Measurements from ENCODE around the gene GID8.
A peak's percentile ranks its signal among the peaks of the same experiment; 100 is the strongest.

The GID8 gene

DNA sequence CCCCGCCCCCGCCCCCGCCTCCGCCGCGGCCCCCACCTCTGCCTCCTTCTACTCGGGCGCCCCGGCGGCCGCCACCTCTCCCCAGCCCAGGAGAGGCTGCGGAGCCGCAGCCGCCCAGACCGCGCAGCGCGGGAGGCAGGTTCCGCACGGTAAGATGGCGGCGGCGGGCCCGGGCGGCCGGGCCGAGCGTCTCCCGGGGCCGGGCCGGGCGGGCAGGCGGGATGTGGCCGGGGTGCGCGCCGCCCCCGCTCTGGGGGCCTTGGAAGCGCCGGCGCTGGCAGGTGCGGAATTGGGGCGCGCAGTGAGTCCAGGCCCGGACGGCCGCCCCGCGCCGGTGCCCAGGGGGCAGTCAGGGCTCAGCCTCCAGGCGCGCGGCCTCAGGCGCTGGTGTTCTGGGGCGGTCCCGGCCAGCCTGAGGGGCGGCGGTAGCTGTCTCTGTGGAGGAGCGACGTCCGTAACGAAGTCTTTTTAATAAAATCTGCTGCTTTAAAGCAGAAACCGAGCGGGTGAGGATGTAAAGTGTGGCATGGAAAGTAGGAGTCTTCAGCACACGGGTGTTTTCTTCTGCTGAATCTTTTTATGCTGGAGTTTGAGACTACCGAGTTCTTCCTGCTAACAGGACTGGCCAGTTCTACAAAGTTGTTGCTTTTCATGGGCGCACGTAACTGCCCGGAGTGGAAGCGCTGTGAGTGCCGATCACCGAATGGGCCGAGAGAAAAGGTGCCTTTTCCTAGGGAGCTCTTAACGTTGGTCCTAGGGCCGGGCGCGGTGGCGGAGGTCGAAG is at the start of gene GID8:
TSS of gene GID8 (plus strand) at position 43 of the 784 bp plus-strand sequence. CDS start 3,356 bp downstream, outside the sequence.
- no peak for DNase-seq

DNA sequence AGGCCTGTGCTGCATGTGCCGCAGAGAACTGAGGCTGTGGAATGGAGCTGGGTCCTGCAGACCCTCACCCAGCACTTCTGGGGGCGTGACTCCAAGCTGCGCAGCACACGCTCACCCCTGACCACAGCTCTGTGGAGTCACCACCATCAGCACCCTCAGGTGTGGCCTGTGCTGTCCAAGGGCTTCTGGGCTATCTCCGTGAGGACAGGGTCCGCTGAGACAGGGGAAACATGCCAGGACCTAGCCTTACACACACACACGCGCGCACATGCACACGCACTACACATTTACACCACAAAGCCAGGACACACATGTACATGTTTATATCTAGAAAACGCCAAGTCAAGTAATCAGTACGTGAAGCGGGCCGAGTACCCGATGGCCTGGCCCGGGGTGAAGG is 49.5 kb upstream of the GID8 start:
- no peak for DNase-seq

DNA sequence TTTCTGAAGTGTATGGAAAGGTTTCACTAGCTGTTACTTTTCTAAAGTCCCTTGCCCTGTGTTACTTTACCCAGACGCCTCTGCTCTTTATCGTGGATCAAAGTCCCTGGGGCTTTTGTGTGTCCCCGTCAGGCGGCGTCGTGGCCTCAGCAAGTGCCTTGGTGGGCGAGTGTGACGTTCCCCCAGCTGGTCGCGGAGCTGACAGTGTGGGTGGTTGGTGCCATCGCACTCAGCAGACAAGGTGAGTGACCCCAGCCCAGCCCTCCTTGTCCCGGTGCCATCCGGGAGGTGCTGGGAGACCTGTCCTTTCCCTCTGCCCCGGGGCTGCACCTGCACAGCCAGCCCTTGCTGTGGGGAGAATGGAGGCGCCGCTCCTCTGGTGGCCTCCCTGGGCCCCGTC is 49.0 kb upstream of the GID8 start:
- no peak for DNase-seq

DNA sequence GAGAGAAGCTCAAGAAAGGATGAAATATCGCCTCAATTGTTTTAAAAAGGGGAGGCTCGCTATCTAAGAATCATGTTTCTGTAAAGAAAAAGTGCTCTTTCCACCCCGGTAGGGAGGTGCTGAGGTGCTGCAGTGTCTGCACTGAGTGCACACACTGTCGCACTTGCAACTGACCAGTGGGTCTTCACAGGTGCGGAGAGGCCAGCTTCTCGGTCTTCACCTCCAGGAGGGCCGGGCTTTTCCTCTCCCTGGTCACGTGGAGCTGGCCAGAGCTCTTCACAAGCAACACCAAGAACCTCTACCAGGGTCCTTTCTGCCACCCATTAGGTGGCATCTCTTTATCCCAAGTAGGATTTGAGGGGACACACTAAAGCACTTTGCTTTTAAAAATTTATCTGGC is 48.5 kb upstream of the GID8 start:
- no peak for DNase-seq

DNA sequence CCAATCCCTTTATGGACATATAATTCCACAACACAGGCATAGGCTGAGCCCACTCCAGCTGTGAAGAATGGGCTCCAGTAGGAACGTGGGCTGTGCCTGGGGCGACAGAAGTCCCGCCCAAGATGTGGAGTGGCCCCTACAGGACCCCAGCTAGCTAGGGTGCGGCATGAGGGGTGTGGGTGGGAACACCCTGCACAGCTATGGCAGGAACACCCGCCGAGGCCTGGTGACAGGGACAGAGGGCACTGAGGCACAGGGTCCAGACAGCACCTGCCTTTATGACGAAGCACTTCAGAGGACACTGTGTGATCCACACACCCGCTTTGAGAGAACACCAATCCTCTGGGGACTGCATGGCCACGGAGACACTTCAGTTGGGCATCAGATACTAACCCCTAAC is 48.1 kb upstream of the GID8 start:
- no peak for DNase-seq

DNA sequence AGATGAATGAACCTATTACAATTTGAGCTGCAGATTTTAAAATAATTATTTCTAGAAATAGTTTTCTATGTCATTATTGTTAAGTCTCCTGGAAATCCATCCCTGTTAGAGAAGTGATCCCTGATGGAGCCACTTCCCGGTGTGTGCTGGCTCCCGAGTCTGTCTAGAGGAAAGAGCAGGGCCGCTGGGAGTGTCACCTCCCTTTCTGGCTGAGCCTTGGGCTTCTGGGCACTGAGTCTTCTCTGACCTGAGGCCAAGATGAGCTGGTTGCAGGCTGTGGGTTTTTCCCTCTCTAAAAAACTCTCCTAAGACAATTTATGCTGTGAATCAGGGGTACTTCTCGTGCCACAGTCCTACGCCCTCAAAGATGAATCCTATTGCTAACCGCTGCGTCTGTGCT is 47.5 kb upstream of the GID8 start:
- DNase-seq = no peak

DNA sequence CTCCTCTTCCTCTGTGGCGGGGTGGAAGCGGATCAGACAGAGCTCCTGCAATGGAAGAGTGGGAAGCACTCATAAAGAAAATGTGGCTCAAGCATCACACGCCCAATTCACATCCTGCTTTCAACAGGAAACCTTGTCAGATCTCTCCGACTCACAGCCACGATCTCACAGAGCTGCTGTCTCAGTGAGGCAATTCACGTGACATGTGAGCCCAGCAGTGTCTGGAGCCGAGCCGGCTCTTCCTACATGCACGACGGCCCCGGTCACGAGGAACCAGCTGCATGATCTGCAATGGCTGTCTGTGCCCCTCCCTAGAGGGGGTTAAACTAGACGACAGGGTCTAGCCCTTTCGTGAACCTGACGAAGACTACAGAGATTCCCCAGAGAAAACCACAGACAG is 46.8 kb upstream of the GID8 start:
- DNase-seq = no peak

DNA sequence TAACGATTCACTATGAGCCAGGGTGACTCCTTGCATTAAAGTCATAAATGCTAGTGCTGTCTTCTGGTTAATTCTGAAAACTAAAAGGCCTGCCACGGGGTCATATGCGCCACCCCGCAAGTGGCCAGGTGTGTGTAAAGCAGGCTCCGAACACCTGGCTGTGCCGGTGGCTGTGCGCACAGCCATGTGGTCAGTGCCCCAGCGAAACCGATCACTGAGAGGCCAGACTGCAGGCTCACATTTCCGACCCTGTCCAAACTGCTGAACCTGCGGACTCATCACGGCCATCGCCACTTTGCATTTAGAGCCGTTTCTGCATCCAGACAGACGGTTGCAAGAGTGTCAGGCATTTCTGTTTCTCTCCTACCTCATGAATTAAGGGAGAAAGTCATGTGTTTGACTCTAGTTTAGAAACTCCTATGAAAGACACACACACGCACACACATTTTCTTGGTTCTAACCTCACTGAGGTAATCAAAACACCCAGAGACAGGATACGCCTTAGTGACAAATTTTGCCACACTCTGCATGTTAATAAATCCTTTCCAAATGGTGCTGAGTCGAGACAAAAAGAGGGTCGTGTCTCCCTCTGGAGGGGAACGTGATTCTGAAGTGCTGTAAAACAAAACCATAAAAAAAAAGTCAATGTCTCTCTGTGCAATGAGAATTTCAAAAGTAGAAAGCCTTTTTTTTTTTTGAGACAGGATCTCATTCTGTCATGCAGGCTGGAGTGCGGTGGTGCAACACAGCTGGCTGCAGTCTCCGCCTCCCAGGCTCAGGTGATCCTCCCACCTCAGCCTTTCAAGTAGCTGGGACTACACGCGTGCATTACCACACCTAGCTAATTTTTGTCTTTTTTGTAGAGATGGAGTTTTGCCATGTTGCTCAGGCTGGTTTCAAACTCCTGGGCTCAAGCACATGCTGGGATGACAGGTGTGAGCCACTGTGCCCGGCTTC is 45.3 kb upstream of the GID8 start:
- no peak for DNase-seq

DNA sequence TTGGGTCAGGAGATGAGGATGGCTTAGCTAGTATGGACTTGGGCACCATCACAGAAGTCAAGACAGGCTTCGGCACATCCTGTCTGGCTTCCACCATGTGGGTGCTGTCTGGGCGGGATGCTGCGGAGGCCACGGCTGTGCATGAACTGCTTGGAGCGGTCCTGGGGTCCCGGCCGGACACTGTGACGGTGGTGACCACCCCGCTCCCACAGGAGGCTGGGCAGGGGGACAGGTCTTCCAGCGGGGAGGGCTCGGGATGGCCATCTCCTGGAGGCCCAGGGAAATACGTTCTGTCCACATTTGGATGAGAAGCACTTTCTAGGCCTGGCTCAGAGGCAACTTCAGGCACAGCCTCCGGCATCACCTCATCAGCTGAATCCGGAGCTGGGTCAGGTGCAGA is 44.2 kb upstream of the GID8 start:
- no peak for DNase-seq

DNA sequence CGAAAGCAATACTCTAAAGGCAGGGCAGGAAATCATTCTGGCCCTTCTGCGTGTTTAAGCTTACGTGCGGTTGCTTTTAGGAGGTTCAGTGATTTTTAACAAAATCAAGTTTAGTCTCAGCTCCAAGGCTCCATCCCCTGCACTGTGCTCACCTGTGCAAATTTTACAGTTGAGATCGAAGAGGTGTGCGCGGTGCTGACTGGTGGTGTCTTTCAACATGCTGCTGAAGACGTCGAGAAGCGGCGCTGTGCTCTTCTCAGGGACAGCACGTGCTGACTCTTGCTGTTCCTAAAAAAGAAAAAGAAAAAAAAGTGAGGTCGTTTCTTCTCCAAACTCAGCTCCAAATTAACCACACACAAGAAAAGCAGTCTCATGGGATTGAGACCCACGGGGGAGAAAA is 43.7 kb upstream of the GID8 start:
- no peak for DNase-seq

DNA sequence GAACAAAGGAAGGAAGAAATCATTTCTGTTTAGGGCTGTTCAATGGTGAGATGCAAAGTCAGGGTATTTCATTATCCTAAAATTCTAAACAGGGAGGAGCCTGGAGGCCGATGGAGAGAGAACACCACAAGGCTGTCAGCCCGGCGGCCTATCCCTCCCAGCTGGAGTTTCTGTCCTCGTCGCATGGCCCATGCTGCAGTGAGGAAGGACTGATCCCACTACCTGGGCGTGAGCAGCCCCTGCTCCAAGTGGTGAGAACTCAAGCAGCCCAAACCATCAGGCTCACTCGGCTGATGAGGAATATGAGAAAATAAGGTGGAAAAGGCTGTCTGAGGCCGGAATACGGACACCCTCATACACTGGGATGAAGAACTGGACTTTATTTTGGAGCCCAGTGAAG is 42.4 kb upstream of the GID8 start:
- no peak for DNase-seq

DNA sequence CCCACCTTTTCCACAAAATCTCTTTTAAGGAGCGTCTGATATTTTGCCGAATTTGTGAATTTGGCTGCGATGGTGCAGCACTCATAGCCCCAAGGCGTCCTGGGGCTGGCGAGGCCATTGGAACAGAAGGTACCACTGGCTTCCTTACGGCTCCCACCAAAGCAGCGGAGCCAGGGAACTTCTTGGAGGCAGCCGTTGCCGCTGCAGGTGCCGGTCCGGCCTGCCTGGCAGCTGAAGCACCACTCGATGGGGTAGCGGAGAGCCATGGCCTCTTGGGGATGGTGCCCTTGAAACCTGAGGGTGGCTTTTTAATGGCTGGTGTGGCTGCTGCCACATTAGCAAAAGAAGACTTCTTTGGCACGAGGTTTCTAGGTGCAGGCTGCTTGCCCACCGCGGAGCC is 41.4 kb upstream of the GID8 start:
- DNase-seq = no peak

DNA sequence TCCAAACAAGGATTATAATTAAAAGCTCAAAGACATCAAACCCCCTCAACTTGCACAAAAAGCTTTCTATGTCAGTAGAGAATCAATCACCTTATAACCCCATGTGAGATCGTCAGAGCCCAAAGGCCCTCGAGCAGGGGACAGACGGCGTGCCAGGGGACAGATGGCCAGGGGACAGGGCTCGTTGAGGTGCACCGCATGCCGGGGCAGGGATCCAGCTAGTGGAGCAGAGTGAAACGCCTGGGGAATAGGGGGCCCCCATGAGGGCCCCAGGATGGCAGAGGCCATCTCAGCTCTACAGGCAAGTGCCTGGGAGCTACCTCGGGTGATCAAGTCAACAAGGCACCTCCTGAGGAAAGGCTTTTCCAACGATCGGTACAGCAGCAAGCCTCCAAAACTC is 40.3 kb upstream of the GID8 start:
- DNase-seq = peak; percentile 5

DNA sequence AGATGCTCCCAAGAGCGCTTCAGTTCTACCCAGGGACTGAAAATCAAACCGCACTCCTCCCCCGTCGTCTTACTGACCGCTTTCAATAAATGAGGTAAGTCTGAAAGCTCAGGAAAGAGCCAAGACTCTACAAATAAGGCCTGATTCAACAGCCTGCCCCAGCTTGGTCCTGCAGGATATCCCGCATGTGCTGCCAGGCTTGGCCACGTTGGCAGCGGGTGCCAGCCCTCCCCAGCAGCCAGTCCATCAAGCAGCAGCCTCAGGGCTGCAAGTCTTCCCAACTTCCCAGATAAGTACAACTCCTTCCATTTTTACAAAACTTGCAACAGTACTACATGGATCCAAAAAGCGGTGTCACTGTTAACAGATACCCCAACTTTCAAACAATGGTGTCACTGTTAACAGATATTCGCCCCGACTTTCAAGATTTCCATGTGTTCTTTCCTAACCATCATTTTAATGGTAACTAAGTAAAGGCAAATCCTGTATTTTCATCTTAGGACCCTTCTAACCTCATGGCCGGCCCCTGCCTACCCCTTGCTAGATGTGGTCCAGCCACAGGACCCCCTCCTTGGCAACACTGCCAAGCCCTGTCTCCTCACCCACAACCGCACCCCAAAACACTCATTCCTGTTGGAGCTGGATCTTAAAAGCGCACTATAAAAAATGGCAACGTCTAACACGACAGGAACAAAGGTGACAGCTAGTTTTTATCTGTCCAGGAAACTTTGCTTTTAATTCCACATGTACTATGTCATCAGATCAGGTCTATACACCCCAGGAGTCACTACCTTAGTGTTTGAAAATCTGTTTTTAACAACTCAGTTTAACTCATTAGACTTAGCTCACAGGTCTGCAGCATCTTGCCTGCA is 39.6 kb upstream of the GID8 start:
- no peak for DNase-seq

DNA sequence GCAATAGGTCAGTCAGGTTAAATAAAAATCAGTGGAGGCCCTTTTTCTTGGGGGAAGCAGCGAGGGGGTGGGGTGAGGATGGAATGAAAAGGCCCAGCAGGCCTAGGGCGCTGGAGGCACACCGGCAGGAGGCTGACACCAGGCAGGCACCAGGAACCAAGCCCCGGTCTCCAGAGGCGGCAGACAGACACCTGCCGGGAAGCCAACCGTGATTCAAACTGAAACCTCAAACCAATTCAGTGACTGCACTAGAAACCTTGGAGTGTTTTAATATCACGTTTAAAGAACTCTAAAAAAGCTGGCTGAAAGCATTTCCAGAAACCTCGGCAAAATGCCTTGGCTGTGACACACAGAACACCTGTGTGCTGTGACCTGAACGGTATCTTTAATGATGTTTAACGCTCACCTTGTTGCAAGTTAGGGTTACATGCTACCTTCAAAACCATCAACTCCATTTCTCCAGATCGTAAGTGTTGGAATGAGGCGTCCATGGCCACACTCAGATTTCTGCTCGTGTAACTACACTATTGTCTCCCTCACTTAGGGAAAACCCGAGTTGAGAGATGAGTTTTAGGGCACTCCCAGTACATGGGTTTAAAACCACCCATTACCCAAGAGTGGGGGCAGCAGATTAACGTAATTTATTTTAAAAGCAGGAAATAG is 38.8 kb upstream of the GID8 start:
- no peak for DNase-seq

DNA sequence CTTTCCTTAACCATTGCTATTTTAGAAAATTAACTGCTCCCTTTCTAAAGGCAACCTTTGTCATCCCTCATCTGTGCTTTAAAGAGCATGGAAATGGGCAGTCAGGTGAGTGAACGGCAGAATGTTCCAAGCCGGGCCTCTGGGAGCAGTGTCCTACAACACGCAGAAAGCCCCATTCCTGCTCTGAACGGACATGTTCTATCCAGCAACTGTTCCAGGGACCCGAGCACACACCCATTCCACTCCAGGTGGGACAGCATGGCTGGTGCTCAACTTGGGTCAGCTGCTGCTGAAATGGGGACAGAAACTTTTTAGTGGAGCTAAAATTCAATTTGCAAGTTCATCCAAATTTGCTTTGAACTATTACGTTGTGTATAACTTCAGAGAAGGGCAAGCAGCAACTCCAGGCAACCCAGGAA is 38.3 kb upstream of the GID8 start:
- no peak for DNase-seq

DNA sequence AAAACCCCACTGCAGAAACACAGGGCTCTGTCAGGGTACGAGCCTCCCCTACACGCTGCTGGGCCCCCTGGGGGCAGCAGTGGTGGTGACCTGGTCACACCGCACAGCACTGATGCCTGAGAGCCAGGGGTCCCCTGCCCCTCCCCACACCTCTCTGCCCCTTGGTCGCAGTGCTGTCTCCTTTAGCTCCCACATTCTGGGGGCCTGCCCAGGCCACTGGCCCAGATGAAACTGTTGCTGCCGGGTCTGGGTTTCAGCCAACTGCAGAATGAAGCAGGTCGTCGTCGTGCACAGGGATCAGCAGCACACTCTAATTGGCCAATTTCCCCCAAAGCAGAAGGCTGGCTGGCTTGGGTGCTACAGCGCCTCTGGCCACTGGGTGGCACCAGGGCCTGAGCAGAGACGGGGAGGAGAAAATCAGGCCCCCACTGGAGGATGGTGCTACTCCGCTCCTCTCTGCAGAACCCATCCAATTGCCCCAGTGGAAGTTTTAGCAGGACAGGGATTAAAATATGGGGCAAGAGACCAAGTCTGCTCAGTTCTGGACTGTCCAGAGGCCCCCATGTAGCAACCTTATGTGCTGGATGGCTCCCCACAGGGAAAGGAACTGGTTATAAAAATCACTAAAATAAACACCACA is 37.8 kb upstream of the GID8 start:
- peak; percentile 78 for DNase-seq

DNA sequence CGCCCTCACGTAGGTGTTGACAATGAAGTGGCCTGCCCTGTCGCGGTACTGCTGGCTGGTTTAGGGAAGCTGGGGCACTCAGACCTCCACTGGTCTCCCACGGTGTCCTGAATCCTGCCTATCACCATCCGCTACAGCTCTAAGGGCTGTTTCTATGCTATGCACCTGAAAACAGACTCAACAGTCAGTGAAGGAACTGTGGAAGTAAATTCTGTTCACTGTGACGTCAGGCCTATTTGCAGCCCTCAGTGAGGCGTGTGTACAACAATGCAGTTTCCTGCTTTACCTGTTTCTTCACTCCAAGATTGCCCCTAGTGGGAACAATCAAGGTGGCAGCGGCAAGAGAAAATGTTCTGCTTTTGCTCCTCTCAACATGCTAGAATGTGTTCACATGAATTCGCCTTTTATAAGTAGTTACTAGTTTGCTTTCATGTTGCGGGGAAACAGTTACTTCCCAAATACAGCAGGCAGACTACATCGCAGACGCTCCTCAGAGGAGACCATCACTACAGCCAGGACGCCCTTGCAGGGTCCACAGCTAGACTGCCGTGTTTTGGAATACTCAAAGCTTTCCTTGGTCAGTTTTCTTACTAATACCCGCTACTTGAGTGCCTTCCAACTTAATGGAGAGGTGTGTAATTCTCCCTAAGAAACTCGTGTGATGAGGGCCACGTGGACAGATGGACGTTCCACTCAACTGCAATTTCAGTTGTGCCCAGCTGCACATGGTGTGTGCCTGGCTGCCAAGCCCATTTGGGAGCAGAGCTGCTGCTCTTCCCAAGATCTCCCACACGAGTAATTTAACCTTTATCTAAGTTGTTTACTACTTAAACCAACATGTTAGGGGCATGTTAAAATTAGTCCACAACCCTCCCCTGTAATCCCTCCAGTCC is 37.0 kb upstream of the GID8 start:
- DNase-seq = no peak

DNA sequence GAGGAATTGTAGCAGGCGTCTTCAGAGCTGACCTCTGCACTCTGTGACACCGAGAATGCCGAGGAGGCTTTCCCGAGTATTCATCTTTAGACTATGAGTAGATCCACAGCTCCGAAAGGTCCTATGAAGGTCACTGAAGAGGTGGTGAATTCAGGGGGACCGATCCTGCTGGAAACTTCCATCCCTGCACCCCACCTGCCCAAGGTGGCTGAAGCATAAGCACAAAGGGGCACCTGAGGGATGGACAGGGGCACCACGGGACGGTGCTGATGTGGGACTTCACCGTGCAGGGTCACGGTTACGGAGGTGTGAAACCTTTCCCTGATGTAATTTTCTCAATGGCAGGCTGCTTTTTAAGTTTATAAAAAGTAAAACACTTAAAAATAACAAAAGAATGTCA is 36.1 kb upstream of the GID8 start:
- no peak for DNase-seq

DNA sequence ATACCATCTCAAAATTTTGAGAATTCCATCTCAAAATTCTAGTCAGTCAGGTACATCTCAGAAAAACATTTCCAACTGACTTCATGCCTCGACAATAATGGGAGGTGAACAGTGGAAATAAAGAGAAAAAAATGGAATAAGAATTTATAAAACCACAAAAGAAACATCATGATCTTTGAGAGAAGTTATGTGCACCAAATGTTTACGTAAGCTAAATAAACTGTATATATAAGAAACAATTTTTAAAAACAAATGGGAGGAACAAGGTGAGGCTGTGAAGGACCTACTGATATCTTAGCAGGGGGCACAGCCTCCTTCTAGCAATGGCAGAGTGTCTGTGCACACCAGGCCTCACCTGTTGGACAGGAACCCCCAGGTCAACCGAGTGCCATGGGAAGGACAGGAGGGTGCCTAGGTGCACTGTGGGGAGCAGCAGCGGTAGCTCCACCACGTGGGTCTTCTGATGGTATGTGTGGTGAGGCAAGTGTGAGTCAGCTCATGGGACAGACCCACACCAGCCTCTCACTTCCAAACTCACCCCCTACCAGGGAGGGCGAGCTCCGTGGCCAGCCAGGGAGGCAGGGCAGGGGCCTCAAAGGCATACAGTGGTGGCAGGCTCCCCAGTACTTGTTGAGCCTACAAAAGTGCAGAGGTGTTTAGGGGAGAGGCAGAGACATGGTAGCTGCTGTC is 34.9 kb upstream of the GID8 start:
- DNase-seq = no peak

Data from NCI-H1694 treated with DMSO at 0.1 percent for 48 hours (cell line).